H9 (cell line): ENCODE measurements around the gene CCDC85A. TPM values are rescaled to one million over a fixed set of nuclear protein-coding genes. Genes with fewer than 3 reads are reported as not detected.

Experiments
- DNase-seq: peaks from one replicate; pipeline ENCODE4 v3.0.0-alpha.2; 2017
- H2AFZ ChIP-seq: one replicate; pipeline ENCODE4 v1.6.1; 2013; ENCODE audit warnings: mild to moderate bottlenecking, low read length, control low read depth, moderate library complexity
- H2AK5ac ChIP-seq: 2 replicates; pipeline ENCODE4 v1.6.1; 2013; ENCODE audit warnings: low read length, control low read depth, mixed read lengths; ENCODE audit not compliant: insufficient read length
- H2BK120ac ChIP-seq: one replicate; pipeline ENCODE4 v1.6.1; 2013; ENCODE audit warnings: low read depth, mild to moderate bottlenecking, low read length, control low read depth, inconsistent platforms; ENCODE audit not compliant: poor library complexity, severe bottlenecking
- H2BK12ac ChIP-seq: 2 replicates; pipeline ENCODE4 v1.6.1; 2013; ENCODE audit warnings: low read length, control low read depth, mixed read lengths, low read depth; ENCODE audit not compliant: insufficient read length
- H2BK15ac ChIP-seq: 2 replicates; pipeline ENCODE4 v1.6.1; 2013; ENCODE audit warnings: low read depth, low read length, control low read depth
- H2BK20ac ChIP-seq: one replicate; pipeline ENCODE4 v1.6.1; 2013; ENCODE audit warnings: low read depth, mild to moderate bottlenecking, low read length, control low read depth, inconsistent platforms; ENCODE audit not compliant: poor library complexity, severe bottlenecking
- H2BK5ac ChIP-seq: 2 replicates; pipeline ENCODE4 v1.6.1; 2013; ENCODE audit warnings: low read length, control low read depth, mixed read lengths; ENCODE audit not compliant: insufficient read length
- H3K14ac ChIP-seq: 2 replicates; pipeline ENCODE4 v1.6.1; 2013; ENCODE audit warnings: low read length, control low read depth; ENCODE audit not compliant: insufficient read depth
- H3K18ac ChIP-seq: 2 replicates; pipeline ENCODE4 v1.6.1; 2013; ENCODE audit warnings: low read depth, mild to moderate bottlenecking, mixed read lengths, low read length, control low read depth; ENCODE audit not compliant: insufficient read length
- H3K23ac ChIP-seq: 2 replicates; pipeline ENCODE4 v1.6.1; 2013; ENCODE audit warnings: low read length, control low read depth, mixed read lengths, low read depth; ENCODE audit not compliant: insufficient read length
- H3K23me2 ChIP-seq: 2 replicates; pipeline ENCODE4 v1.6.1; 2013; ENCODE audit warnings: low read depth, mild to moderate bottlenecking, mixed read lengths, low read length, control low read depth; ENCODE audit not compliant: insufficient read length, poor library complexity, severe bottlenecking
- H3K27ac ChIP-seq: 2 replicates; pipeline ENCODE4 v1.5.1; 2013; ENCODE audit warnings: low read length, control low read depth, mixed read lengths, low read depth; ENCODE audit not compliant: insufficient read length
- H3K27me3 ChIP-seq: 2 replicates; pipeline ENCODE4 v1.6.1; 2013; ENCODE audit warnings: low read length, control low read depth, inconsistent platforms; ENCODE audit not compliant: insufficient read depth
- H3K4ac ChIP-seq: 2 replicates; pipeline ENCODE4 v1.6.1; 2013; ENCODE audit warnings: low read depth, mild to moderate bottlenecking, control low read depth, inconsistent platforms, low read length, moderate library complexity
- H3K4me1 ChIP-seq: 2 replicates; pipeline ENCODE4 v1.6.1; 2013; ENCODE audit warnings: low read length, control low read depth, inconsistent platforms; ENCODE audit not compliant: insufficient read depth
- H3K4me2 ChIP-seq: 2 replicates; pipeline ENCODE4 v1.6.1; 2013; ENCODE audit warnings: low read length, control low read depth, mixed read lengths; ENCODE audit not compliant: insufficient read length, insufficient read depth
- H3K56ac ChIP-seq: 2 replicates; pipeline ENCODE4 v1.6.1; 2013; ENCODE audit warnings: low read depth, mild to moderate bottlenecking, mixed read lengths, low read length, control low read depth; ENCODE audit not compliant: insufficient read length
- H3K79me1 ChIP-seq: 2 replicates; pipeline ENCODE4 v1.6.1; 2013; ENCODE audit warnings: low read depth, mild to moderate bottlenecking, moderate library complexity, low read length, control low read depth, inconsistent platforms; ENCODE audit not compliant: insufficient read depth, poor library complexity, severe bottlenecking
- H3K79me2 ChIP-seq: 2 replicates; pipeline ENCODE4 v1.6.1; 2013; ENCODE audit warnings: low read length, control low read depth, inconsistent platforms; ENCODE audit not compliant: insufficient read depth
- H3K9ac ChIP-seq: 2 replicates; pipeline ENCODE4 v1.6.1; 2013; ENCODE audit warnings: low read length, control low read depth, mixed read lengths; ENCODE audit not compliant: insufficient read length; ENCODE audit errors: extremely low read depth
- H3K9me3 ChIP-seq: one replicate; pipeline ENCODE4 v1.6.1; 2013; ENCODE audit warnings: low read depth, low read length, inconsistent platforms; ENCODE audit not compliant: control insufficient read depth
- H3T11ph ChIP-seq: one replicate; pipeline ENCODE4 v1.6.1; 2013; ENCODE audit warnings: mild to moderate bottlenecking, low read length, control low read depth, inconsistent platforms
- H4K20me1 ChIP-seq: one replicate; pipeline ENCODE4 v1.6.1; 2013; ENCODE audit not compliant: control insufficient read depth, insufficient read length, insufficient read depth
- H4K5ac ChIP-seq: 2 replicates; pipeline ENCODE4 v1.6.1; 2013; ENCODE audit warnings: low read depth, mild to moderate bottlenecking, mixed read lengths, low read length, control low read depth; ENCODE audit not compliant: insufficient read length
- H4K8ac ChIP-seq: replicated peaks from 2 replicates; pipeline ENCODE4 v1.6.1; 2013; ENCODE audit warnings: low read length, control low read depth, mixed read lengths, low read depth; ENCODE audit not compliant: insufficient read length
- H4K91ac ChIP-seq: 2 replicates; pipeline ENCODE4 v1.6.1; 2013; ENCODE audit warnings: low read depth, mild to moderate bottlenecking, moderate library complexity, mixed read lengths, low read length, control low read depth; ENCODE audit not compliant: insufficient read length
- H3K27ac Mint-ChIP-seq, 3 experiments: 2 replicates in 2 of 3; 3 replicates in 1 of 3; pipeline ENCODE4 v1.8.0; 2020 to 2021; ENCODE audit warnings: mixed read lengths in 3 of 3, mild to moderate bottlenecking in 1 of 3, moderate library complexity in 1 of 3
- H3K27me3 Mint-ChIP-seq: 2 replicates; pipeline ENCODE4 v1.8.0; 2021; ENCODE audit warnings: low read depth, mild to moderate bottlenecking, moderate library complexity, mixed read lengths
- H3K36me3 Mint-ChIP-seq, 3 experiments: 2 replicates in 2 of 3; 3 replicates in 1 of 3; pipeline ENCODE4 v1.8.0; 2020 to 2021; ENCODE audit warnings: low read depth in 3 of 3, mixed read lengths in 3 of 3; ENCODE audit not compliant: insufficient read depth in 1 of 3
- H3K4me1 Mint-ChIP-seq, 2 experiments: 2 replicates each; pipeline ENCODE4 v1.8.0; 2020; ENCODE audit warnings: mixed read lengths in 2 of 2
- H3K4me3 Mint-ChIP-seq, 2 experiments: 2 replicates in 1 of 2; 3 replicates in 1 of 2; pipeline ENCODE4 v1.8.0; 2020 to 2021; ENCODE audit warnings: mild to moderate bottlenecking in 2 of 2, mixed read lengths in 2 of 2, moderate library complexity in 1 of 2
- H3K9me3 Mint-ChIP-seq, 2 experiments: 2 replicates in 1 of 2; 3 replicates in 1 of 2; pipeline ENCODE4 v1.8.0; 2020; ENCODE audit warnings: mild to moderate bottlenecking in 2 of 2, mixed read lengths in 2 of 2, moderate library complexity in 1 of 2
- WGBS: extraction: QIAGEN DNeasy Blood & Tissue Kit; methylation state at CpG from one replicate; pipeline ENCODE4 v1.1.7; 2013; ENCODE audit warnings: missing lambda C conversion rate, low lambda C conversion rate, mixed read lengths; ENCODE audit not compliant: insufficient read length; ENCODE audit errors: extremely low coverage; 5-methylcytosine and 5-hydroxymethylcytosine counted together
- total RNA-seq: library from RNA; stranded (reverse); gene quantifications from 2 replicates; pipeline ENCODE4 v1.2.1, GENCODE V29; 2021
- TF ChIP-seq, protein P1 (sequence below): fragments of 200-600 bp; sonication (generic); conservative IDR thresholded peaks from 3 replicates; pipeline ENCODE4 v1.8.0; 2021; ENCODE audit warnings: antibody characterized with exemption, mild to moderate bottlenecking

CCDC85A gene
- total RNA-seq, 1 experiment from 2014 or later = 0.17 TPM

DNA sequence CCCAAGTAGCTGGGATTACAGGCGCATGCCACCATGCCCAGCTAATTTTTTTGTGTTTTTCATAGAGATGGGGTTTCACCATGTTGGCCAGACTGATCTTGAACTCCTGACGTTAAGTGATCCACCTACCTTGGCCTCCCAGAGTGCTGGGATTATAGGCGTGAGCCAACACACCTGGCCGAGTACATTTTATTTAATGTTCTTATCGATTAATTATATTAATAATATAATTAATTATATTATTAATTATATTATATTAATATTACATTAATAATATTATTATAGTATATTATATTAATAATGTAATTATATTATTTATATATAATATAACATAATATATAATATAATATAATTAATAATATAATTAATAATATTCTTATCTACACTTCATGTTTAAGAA, 101.4 kb downstream of the CCDC85A start:
- no CpG with 5 or more reads among the region's 5 CpGs for WGBS
- DNase-seq = no peak
- no peaks in the 10 kb centered on the region for H3K4me1 ChIP-seq

More for the DNA sequence above, 101.4 kb downstream of the CCDC85A start:
- Mint-ChIP-seq H3K27me3 (no peaks in the 10 kb centered on the region), H3K36me3 (no peaks in the 10 kb centered on the region), H3K4me1 (no peaks in the 10 kb centered on the region), H3K27ac (no peak overlapping the region), H3K9me3 (0 out of 5 replicates have a peak, but pooled peaks cover 3 to 4% of the 10 kb centered on the region in 2 experiments), H3K4me3 (no peak overlapping the region)
- no peaks in the 10 kb centered on the region for H3K79me2 ChIP-seq
- H3K56ac ChIP-seq = no peak overlapping the region
- no peak overlapping the region for H2AK5ac ChIP-seq
- H2BK15ac ChIP-seq = no peak overlapping the region
- no peak overlapping the region for H2AFZ ChIP-seq
- TF ChIP-seq, protein P1, sequence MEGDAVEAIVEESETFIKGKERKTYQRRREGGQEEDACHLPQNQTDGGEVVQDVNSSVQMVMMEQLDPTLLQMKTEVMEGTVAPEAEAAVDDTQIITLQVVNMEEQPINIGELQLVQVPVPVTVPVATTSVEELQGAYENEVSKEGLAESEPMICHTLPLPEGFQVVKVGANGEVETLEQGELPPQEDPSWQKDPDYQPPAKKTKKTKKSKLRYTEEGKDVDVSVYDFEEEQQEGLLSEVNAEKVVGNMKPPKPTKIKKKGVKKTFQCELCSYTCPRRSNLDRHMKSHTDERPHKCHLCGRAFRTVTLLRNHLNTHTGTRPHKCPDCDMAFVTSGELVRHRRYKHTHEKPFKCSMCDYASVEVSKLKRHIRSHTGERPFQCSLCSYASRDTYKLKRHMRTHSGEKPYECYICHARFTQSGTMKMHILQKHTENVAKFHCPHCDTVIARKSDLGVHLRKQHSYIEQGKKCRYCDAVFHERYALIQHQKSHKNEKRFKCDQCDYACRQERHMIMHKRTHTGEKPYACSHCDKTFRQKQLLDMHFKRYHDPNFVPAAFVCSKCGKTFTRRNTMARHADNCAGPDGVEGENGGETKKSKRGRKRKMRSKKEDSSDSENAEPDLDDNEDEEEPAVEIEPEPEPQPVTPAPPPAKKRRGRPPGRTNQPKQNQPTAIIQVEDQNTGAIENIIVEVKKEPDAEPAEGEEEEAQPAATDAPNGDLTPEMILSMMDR = no peak
- no peak overlapping the region for H4K5ac ChIP-seq
- no peak overlapping the region for H2BK120ac ChIP-seq
- no peak overlapping the region for H2BK20ac ChIP-seq
- no peak overlapping the region for H3K4me2 ChIP-seq
- no peak overlapping the region for H4K8ac ChIP-seq
- no peak overlapping the region for H3K23ac ChIP-seq
- no peaks in the 10 kb centered on the region for H3K9me3 ChIP-seq
- no peaks in the 10 kb centered on the region for H3K79me1 ChIP-seq
- no peaks in the 10 kb centered on the region for H3K23me2 ChIP-seq
- H3K9ac ChIP-seq = no peak overlapping the region
- H3T11ph ChIP-seq = no peak overlapping the region
- no peak overlapping the region for H2BK12ac ChIP-seq
- H3K27ac ChIP-seq = no peak overlapping the region
- no peak overlapping the region for H2BK5ac ChIP-seq
- no peak overlapping the region for H3K4ac ChIP-seq
- no peak overlapping the region for H3K18ac ChIP-seq
- no peaks in the 10 kb centered on the region for H4K20me1 ChIP-seq
- H3K14ac ChIP-seq = no peak overlapping the region
- H3K27me3 ChIP-seq = no peaks in the 10 kb centered on the region
- no peak overlapping the region for H4K91ac ChIP-seq
